Measurements from ENCODE around the gene NCOA1. TPM values are rescaled to one million over a fixed set of nuclear protein-coding genes. Genes with fewer than 3 reads are reported as not detected.

NCOA1 gene
- total and polyA plus RNA-seq, 3 donors from 2014 or later = 52.3 to 124 (median 109) TPM

DNA sequence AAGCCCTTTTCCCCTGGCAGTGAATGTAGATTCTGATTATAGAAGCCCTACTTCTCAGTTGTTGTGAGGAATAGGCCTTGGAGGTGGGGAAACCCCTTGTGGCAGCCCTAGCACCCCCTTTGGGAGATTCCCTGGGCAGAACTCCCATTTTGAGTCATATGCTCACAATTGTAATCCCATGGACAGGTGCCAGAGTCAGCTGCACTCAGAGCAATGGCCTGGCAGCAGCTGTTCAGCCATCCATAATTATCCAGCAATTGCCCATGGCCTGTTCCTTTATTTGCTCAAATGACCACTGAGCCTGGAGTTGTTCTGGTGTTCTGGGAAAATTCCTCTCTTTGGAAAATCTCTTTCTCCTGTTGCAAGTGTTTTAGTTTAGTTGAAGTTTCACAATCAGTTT, 230.4 kb downstream of the NCOA1 start:
- intact Hi-C loops (cut with DNase I; ENCODE audit: low total_unique reads) = no loop called here
- TF ChIP-seq CTCF (IDR thresholded peaks at IDR 0.05) = no peak
- no peak for TF ChIP-seq POLR2A (IDR thresholded peaks at IDR 0.05)
- no peak overlapping the region for H3K4me3 ChIP-seq
- peak; percentile 77 for DNase-seq
- H3K36me3 ChIP-seq (ENCODE audit: low read depth, missing control alignments) = no peaks in the 10 kb centered on the region
- no peaks in the 10 kb centered on the region for H3K27me3 ChIP-seq
- H3K9me3 ChIP-seq = no peaks in the 10 kb centered on the region
- H3K4me1 ChIP-seq = peaks cover 9% of the 10 kb centered on the region
- peak overlapping the region in 1 of 2 donors; percentile 56 for H3K27ac ChIP-seq

DNA sequence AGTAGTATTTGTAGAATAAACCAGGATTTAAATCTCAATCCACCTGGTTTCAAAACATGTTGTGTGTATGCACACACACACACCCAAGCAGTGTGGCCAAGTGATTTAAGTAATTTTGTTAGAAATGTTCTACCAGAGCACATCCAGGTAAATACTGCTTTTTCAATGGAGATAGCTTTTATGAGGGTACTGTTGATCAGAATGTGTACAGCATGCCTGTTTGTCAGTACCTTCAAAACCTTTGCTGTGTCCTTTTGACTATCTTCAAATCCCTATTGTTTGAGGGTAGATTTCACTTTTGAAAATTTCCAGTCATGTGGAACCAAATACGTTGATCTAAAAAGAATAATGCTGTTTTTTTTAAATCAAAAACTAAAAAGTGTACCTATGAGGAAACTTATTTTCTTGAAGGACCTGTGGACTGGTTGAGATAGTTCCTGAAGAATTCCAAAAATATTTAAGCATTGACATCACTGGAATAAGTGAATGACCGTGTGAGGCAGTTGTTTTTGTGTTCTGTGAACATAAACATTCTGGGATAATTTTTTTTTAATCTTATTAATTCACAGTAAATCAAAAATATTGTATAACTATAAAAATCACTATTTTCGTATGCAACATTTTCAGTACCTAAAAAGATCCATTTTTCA, 231.2 kb downstream of the NCOA1 start:
- Histone ChIP-seq H3K27me3 (no peaks in the 10 kb centered on the region), H3K27ac (peak overlapping the region in 1 of 2 donors; percentile 56), H3K4me3 (no peak overlapping the region), H3K9me3 (no peaks in the 10 kb centered on the region), H3K4me1 (peaks cover 9% of the 10 kb centered on the region), H3K36me3 (ENCODE audit: low read depth, missing control alignments) (no peaks in the 10 kb centered on the region)
- DNase-seq = no peak
- intact Hi-C loops (cut with DNase I; ENCODE audit: low total_unique reads) = no loop called here
- 82 to 92% methylated on average over 3 of the region's 3 CpGs for WGBS, 2 donors
- TF ChIP-seq POLR2A (IDR thresholded peaks at IDR 0.05) (no peak), CTCF (IDR thresholded peaks at IDR 0.05) (no peak)

GRCh38 chr2:24723191-24723590, 232.1 kb downstream of the NCOA1 start:
- H3K36me3 ChIP-seq (ENCODE audit: low read depth, missing control alignments) = no peaks in the 10 kb centered on the region
- intact Hi-C loops (cut with DNase I; ENCODE audit: low total_unique reads) = no loop called here
- 68 to 71% methylated on average over 1 of the region's 1 CpG for WGBS, 2 donors
- H3K4me3 ChIP-seq = no peak overlapping the region
- H3K9me3 ChIP-seq = no peaks in the 10 kb centered on the region
- TF ChIP-seq CTCF (IDR thresholded peaks at IDR 0.05) (no peak), POLR2A (IDR thresholded peaks at IDR 0.05) (no peak)
- no peak overlapping the region for H3K27ac ChIP-seq
- DNase-seq = no peak
- H3K27me3 ChIP-seq = no peaks in the 10 kb centered on the region
- H3K4me1 ChIP-seq = peaks cover 9% of the 10 kb centered on the region

DNA sequence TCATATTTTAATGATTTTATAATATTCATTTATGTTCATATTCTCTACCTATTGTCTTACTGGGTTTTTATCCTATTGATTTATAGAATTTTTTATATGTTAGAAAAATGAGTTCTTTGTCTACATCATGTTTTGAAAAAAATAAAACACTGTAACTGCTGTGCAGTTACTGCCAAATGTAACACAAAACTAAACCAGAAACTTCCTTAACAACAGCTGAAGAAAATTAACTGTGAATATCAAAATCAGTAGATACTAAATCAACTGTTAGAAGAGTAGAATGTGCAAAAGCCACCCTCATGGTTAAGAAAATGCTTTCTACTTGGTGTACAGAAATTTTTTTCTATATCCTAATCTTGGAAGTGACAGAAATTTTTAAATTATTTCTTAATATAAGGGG, 232.6 kb downstream of the NCOA1 start:
- H3K27me3 ChIP-seq = no peaks in the 10 kb centered on the region
- no peak for DNase-seq
- H3K4me3 ChIP-seq = no peak overlapping the region
- TF ChIP-seq CTCF (IDR thresholded peaks at IDR 0.05) (no peak), POLR2A (IDR thresholded peaks at IDR 0.05) (no peak)
- no peak overlapping the region for H3K27ac ChIP-seq
- no peaks in the 10 kb centered on the region for H3K9me3 ChIP-seq
- H3K4me1 ChIP-seq = peaks cover 9% of the 10 kb centered on the region
- no peaks in the 10 kb centered on the region for H3K36me3 ChIP-seq (ENCODE audit: low read depth, missing control alignments)
- intact Hi-C loops (cut with DNase I; ENCODE audit: low total_unique reads) = no loop called here

- no peaks in the 10 kb centered on the region for H3K9me3 ChIP-seq
- no peaks in the 10 kb centered on the region for H3K27me3 ChIP-seq
- TF ChIP-seq POLR2A (IDR thresholded peaks at IDR 0.05) (no peak), CTCF (IDR thresholded peaks at IDR 0.05) (no peak)
- no peak overlapping the region for H3K27ac ChIP-seq
- 74 to 75% methylated on average over 4 of the region's 4 CpGs for WGBS, 2 donors
- intact Hi-C loops (cut with DNase I; ENCODE audit: low total_unique reads) = no loop called here
- H3K36me3 ChIP-seq (ENCODE audit: low read depth, missing control alignments) = no peaks in the 10 kb centered on the region
- H3K4me3 ChIP-seq = no peak overlapping the region
- peaks cover 9% of the 10 kb centered on the region for H3K4me1 ChIP-seq
- no peak for DNase-seq
Observed at GRCh38 chr2:24724111-24724775, 233.2 kb downstream of the NCOA1 start.

Measured in testis (tissue), 3 donors.